Lung (tissue), 12 donors: ENCODE data around the gene ARHGAP27. TPM values are rescaled to one million over a fixed set of nuclear protein-coding genes. Genes with fewer than 3 reads are reported as not detected.

Experiments
- ATAC-seq: fragments of 200-7000 bp; cut with Tn5 transposase; one replicate; pipeline ENCODE4 v1.9.1; 2020; ENCODE audit warnings: moderate number of reproducible peaks; ENCODE audit not compliant: insufficient read depth, low FRiP score
- DNase-seq, 3 donors: peaks; one replicate each; pipeline ENCODE4 v3.0.0-alpha.2; 2013 to 2017
- H3K27ac ChIP-seq, 2 donors: one replicate each; pipeline ENCODE4 v1.5.1; 2013; ENCODE audit warnings: mild to moderate bottlenecking in 2 of 2, moderate library complexity in 2 of 2, control low read depth in 1 of 2, inconsistent platforms in 1 of 2, low read depth in 1 of 2, low read length in 1 of 2
- H3K27me3 ChIP-seq, 3 donors: one replicate each; pipeline ENCODE4 v1.5.1; 2013; ENCODE audit warnings: low read length in 2 of 3; ENCODE audit not compliant: control insufficient read depth in 3 of 3, insufficient read depth in 3 of 3
- H3K36me3 ChIP-seq, 4 donors: one replicate each; pipeline ENCODE4 v1.5.1; 2013; ENCODE audit warnings: low read length in 4 of 4, mild to moderate bottlenecking in 1 of 4, moderate library complexity in 1 of 4; ENCODE audit not compliant: control insufficient read depth in 4 of 4, insufficient read depth in 4 of 4
- H3K4me1 ChIP-seq, 5 donors: one replicate each; pipeline ENCODE4 v1.5.1; 2013; ENCODE audit warnings: low read length in 5 of 5, mild to moderate bottlenecking in 2 of 5, moderate library complexity in 1 of 5; ENCODE audit not compliant: control insufficient read depth in 5 of 5, insufficient read depth in 5 of 5
- H3K4me3 ChIP-seq: one replicate; pipeline ENCODE4 v1.5.1; 2013; ENCODE audit warnings: mild to moderate bottlenecking, control low read depth, moderate library complexity
- H3K9ac ChIP-seq, 2 donors: one replicate each; pipeline ENCODE4 v1.5.1; 2013; ENCODE audit warnings: low read length in 2 of 2, control low read depth in 1 of 2; ENCODE audit not compliant: insufficient read depth in 1 of 2
- H3K9me3 ChIP-seq, 4 donors: one replicate each; pipeline ENCODE4 v1.5.1; 2013; ENCODE audit warnings: low read length in 3 of 4, mild to moderate bottlenecking in 1 of 4, moderate library complexity in 1 of 4; ENCODE audit not compliant: control insufficient read depth in 4 of 4, insufficient read depth in 3 of 4
- CTCF ChIP-seq: IDR thresholded peaks from 2 replicates; pipeline ENCODE4 v1.5.1; 2012; ENCODE audit warnings: mild to moderate bottlenecking; ENCODE audit errors: control extremely low read depth, extremely low read depth
- WGBS, 2 donors: extraction: QIAGEN DNeasy Blood & Tissue Kit; methylation state at CpG; one replicate each; pipeline ENCODE4 v1.1.7; 2013; 5-methylcytosine and 5-hydroxymethylcytosine counted together
- polyA plus RNA-seq, 2 donors: library from polyadenylated mRNA; stranded (reverse); fragments of 200-250 nt; gene quantifications; one replicate each; pipeline ENCODE4 v1.2.1, GENCODE V29; 2013
- total RNA-seq, 2 donors: library from RNA; depleted of rRNA in 1 of 2; stranded (reverse); fragments of >200 nt in 1 of 2; gene quantifications; one replicate each; pipeline ENCODE4 v1.2.1, GENCODE V29; 2014 to 2021
- donor health status: control.
- donor health status: control.
- donor health status: Bipolar disorder and iron deficiency.
- donor health status: healthy.
- donor health status: DM: yes; HTN: yes; CAD: no.

The ARHGAP27 gene
- total and polyA plus RNA-seq, 4 donors: 42.4 to 85.8 (median 61.8) TPM

- Histone ChIP-seq H3K27ac (peak overlapping the region in 1 of 2 donors; percentile 89), H3K27me3 (no peaks in the 10 kb centered on the region), H3K4me3 (no peak overlapping the region), H3K4me1 (peaks cover 4 to 39% (median 16%) of the 10 kb centered on the region in 5 donors), H3K9me3 (no peaks in the 10 kb centered on the region), H3K36me3 (peaks cover 0 to 18% (median 0%) of the 10 kb centered on the region in 4 donors), H3K9ac (no peak overlapping the region)
- DNase-seq: no peak
- no peak for TF ChIP-seq CTCF
- WGBS, 2 donors: 40 to 42% methylated on average over 11 of the region's 11 CpGs
- no peak for ATAC-seq
These were observed 23.9 kb downstream of the ARHGAP27 start for GRCh38 chr17:45408611-45409421.

- no peak for ATAC-seq
- WGBS, 2 donors: 52 to 57% methylated on average over 7 of the region's 7 CpGs
- Histone ChIP-seq H3K4me3 (no peak overlapping the region), H3K9me3 (no peaks in the 10 kb centered on the region), H3K36me3 (peaks cover 0 to 38% (median 0%) of the 10 kb centered on the region in 4 donors), H3K4me1 (peaks cover 3 to 24% (median 11%) of the 10 kb centered on the region in 5 donors), H3K27me3 (no peaks in the 10 kb centered on the region), H3K9ac (no peak overlapping the region), H3K27ac (no peak overlapping the region)
- TF ChIP-seq CTCF: no peak
- no peak for DNase-seq
These were observed 26.6 kb downstream of the ARHGAP27 start for GRCh38 chr17:45406107-45406506.

DNA sequence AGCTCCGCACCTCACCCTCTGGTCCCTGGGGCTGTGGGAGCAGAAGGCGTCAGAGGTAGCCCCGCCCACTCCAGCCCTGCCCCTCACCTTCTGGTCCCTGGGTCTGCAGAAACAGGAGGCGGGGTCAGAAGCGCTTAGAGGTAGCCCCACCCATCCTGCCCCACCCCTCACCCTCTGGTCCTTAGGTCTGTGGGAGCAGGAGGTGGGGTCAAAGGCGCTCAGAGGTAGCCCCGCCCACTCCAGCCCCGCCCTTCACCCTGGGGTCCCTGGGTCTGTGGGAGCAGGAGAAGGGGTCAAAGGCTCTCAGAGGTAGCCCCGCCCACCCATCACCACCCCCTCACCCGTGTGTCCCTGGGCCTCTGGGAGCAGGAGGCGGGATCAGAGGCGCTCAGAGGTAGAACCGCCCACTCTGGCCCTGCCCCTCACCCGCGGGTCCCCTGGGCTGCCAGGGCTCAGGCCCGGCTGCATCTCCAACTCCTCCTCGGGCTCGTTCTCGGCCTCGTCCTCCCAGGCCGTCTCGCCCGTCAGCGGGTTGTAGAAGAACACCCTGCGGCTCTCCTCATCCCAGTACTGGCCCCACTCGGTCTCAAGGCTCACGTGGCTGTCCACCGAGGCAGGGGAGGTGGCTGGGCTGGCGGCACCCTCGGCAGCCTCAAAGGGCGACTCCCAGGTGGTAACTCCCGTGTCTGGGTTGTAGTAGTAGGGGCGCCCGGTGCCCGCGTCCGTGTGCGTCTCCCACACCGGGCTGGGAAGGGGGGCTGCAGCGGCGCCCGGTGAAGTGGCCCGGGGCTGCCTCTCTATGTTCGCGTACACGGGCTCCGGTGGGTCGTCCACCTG lies 27.2 kb downstream of the ARHGAP27 start:
- H3K4me3 ChIP-seq: no peak overlapping the region
- WGBS, 2 donors: 65 to 81% methylated on average over 46 to 48 of the region's 48 CpGs
- no peak overlapping the region for H3K9ac ChIP-seq

More for the DNA sequence above, 27.2 kb downstream of the ARHGAP27 start:
- H3K9me3 ChIP-seq: no peaks in the 10 kb centered on the region
- H3K27ac ChIP-seq: no peak overlapping the region
- H3K4me1 ChIP-seq: peaks cover 0 to 19% (median 7%) of the 10 kb centered on the region in 5 donors
- DNase-seq (peak; percentile 24 to 62 (median 54)), ATAC-seq (no peak)
- H3K27me3 ChIP-seq: no peaks in the 10 kb centered on the region
- TF ChIP-seq CTCF: no peak
- H3K36me3 ChIP-seq: peaks cover 0 to 41% (median 0%) of the 10 kb centered on the region in 4 donors
